Measurements from ENCODE around the gene PIK3C2A. TPM values are rescaled to one million over a fixed set of nuclear protein-coding genes. Genes with fewer than 3 reads are reported as not detected.
"Not testable (repeated sequence)": the region's sequence is repeated elsewhere in the genome, so short reads cannot be mapped to it uniquely, and the experiment has no call there.

PIK3C2A gene
- total RNA-seq, 4 donors from 2014 or later, result 8.8 to 21.0 (median 14.8) TPM

DNA sequence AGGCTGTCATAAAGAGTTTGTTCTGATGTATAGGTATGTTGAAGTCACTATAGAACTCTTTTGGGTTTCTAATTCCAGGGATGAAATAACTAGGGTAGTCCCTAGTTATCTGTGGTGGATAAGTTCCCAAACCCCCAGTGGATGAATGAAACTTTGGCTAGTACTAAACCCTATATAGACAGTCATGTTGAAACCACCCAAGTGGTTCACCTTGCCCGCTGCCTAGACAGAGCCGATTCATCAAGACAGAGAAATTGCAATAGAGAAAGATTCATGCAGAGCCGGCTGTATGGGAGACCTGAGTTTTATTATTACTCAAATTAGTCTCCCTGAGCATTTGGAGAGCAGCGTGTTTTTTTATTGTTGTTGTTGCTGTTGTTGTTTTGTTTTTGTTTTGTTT lies 44.9 kb upstream of the PIK3C2A start:
- no peaks in the 10 kb centered on the region for H3K4me1 ChIP-seq
- TF ChIP-seq, protein P1, sequence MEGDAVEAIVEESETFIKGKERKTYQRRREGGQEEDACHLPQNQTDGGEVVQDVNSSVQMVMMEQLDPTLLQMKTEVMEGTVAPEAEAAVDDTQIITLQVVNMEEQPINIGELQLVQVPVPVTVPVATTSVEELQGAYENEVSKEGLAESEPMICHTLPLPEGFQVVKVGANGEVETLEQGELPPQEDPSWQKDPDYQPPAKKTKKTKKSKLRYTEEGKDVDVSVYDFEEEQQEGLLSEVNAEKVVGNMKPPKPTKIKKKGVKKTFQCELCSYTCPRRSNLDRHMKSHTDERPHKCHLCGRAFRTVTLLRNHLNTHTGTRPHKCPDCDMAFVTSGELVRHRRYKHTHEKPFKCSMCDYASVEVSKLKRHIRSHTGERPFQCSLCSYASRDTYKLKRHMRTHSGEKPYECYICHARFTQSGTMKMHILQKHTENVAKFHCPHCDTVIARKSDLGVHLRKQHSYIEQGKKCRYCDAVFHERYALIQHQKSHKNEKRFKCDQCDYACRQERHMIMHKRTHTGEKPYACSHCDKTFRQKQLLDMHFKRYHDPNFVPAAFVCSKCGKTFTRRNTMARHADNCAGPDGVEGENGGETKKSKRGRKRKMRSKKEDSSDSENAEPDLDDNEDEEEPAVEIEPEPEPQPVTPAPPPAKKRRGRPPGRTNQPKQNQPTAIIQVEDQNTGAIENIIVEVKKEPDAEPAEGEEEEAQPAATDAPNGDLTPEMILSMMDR (IDR thresholded peaks at IDR 0.05 in 4 of 5, conservative IDR thresholded peaks at IDR 0.05 in 1 of 5), result no peak
- no peak for TF ChIP-seq POLR2A (IDR thresholded peaks at IDR 0.05)
- ATAC-seq (no peak), DNase-seq (no peak)
- no peak overlapping the region for H3K27ac ChIP-seq
- no peaks in the 10 kb centered on the region for H3K36me3 ChIP-seq
- no peaks in the 10 kb centered on the region for H3K9me3 ChIP-seq
- in situ Hi-C loops (cut with MboI; ENCODE audit: low sequenced_read_pairs in 4 of 4), result no loop called here
- intact Hi-C loops (cut with DNase I; ENCODE audit: low total_unique reads), result no loop called here
- H3K27me3 ChIP-seq, result no peaks in the 10 kb centered on the region
- no peak overlapping the region for H3K4me3 ChIP-seq

DNA sequence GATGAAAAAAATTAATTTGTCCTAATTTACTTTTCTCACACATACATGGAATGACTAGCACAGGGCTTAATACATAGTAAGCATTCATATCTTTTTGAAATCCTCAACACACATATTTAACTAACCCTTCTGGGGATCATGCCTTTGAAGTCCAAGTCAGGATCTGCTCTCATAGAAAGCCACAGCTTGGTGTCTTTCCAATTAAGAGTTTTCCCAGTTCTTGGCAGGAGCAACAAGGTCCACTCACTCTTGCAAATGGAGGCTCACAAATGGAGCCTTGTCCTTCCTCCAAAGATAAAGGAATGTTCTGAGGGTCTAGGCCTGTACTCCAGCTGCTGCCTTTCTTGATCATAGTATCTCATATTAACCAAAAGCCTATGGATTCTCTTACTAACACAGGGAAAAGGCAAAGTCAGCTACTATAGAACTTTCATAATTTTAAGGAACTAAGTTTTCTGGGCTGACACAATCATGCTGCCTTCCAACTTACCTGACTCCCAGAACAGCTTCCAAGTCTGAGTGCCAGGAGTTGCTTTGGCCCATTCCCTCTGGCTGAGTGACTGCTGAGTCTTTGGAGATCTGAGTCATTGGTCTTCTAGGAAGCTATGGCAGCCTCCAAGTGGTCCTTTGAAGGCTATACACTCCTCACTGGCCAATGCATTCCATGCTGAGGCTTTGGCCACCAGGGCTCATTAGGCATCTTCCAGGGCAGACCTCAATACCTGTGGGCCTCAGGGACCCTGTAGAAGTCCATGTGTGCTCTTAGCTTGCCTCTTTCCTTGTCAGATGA lies 43.0 kb upstream of the PIK3C2A start:
- no peaks in the 10 kb centered on the region for H3K9me3 ChIP-seq
- no peak overlapping the region for H3K27ac ChIP-seq
- in situ Hi-C loops (cut with MboI; ENCODE audit: low sequenced_read_pairs in 4 of 4) (no loop called here), intact Hi-C loops (cut with DNase I; ENCODE audit: low total_unique reads) (no loop called here)
- H3K27me3 ChIP-seq, result no peaks in the 10 kb centered on the region
- no peak overlapping the region for H3K4me3 ChIP-seq
- TF ChIP-seq POLR2A (IDR thresholded peaks at IDR 0.05), result no peak
- TF ChIP-seq, protein P1 (IDR thresholded peaks at IDR 0.05 in 4 of 5, conservative IDR thresholded peaks at IDR 0.05 in 1 of 5), result no peak
- DNase-seq (no peak), ATAC-seq (no peak)
- H3K36me3 ChIP-seq, result no peaks in the 10 kb centered on the region
- no peaks in the 10 kb centered on the region for H3K4me1 ChIP-seq

DNA sequence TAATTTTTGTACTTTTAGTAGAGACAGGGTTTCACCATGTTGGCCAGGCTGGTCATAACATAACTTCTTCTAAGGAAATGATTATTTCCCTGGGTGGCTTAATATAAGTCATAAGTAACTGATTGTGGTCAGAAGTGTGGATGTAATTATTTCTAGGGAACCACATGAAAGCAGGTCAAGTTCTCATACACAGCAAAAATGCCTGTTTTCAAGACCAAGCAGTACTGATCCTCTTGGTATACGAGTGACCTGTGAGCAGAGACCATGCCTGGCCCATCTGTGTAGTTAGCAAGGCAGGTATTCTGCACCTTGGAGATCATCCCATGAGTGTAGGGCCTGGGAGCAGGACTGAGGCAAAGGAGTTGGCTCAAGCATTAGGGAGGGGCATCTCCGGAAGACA lies 36.3 kb upstream of the PIK3C2A start:
- intact Hi-C loops (cut with DNase I; ENCODE audit: low total_unique reads), result no loop called here
- no peak for TF ChIP-seq POLR2A (IDR thresholded peaks at IDR 0.05)
- TF ChIP-seq, protein P1 (IDR thresholded peaks at IDR 0.05 in 4 of 5, conservative IDR thresholded peaks at IDR 0.05 in 1 of 5), result no peak
- Histone ChIP-seq H3K27me3 (no peaks in the 10 kb centered on the region), H3K9me3 (no peaks in the 10 kb centered on the region), H3K4me3 (no peak overlapping the region), H3K4me1 (no peaks in the 10 kb centered on the region), H3K27ac (no peak overlapping the region), H3K36me3 (no peaks in the 10 kb centered on the region)
- no peak for DNase-seq
- no peak for ATAC-seq
- in situ Hi-C loops (cut with MboI; ENCODE audit: low sequenced_read_pairs in 4 of 4), result loop anchor here in 2 of 4 donors (25.0 kb wide), 1 partner anchor 268 kb away; no protein-coding TSS in a partner anchor

DNA sequence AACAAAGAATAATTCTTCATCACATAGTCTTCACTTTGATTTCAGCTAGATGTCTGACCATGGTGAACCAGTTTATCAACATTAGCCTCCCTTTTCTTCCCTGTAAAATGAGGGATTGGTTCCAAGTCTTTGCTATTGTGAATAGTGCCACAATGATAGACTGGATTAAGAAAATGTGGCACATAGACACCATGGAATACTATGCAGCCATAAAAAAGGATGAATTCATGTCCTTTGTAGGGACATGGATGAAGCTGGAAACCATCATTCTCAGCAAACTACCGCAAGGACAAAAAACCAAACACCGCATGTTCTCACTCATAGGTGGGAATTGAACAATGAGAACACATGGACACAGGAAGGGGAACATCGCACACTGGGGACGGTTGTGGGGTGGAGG lies 35.2 kb upstream of the PIK3C2A start:
- not testable (repeated sequence) for ATAC-seq, H3K27me3 ChIP-seq
- in situ Hi-C loops (cut with MboI; ENCODE audit: low sequenced_read_pairs in 4 of 4), result loop anchor here in 2 of 4 donors (25.0 kb wide), 1 partner anchor 269 kb away; no protein-coding TSS in a partner anchor

DNA sequence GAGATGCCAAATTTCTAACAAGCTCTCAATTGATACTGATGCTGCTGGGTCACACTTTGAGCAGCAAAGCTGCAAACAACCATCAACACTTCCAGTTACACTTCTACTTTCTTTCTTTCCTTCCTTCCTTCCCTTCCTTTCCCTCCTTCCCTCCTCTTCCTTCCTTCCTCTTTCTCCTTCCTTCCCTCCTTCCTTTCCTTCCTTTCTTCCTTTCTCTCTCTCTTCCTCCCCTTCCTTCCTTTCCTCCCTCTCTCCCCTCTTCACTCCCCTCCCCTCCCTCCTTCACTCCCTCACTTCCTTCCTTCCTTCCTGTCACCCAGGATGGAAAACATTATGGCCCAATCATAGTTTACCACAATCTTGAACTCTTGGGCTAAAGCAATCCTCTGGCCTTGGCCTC lies 33.0 kb upstream of the PIK3C2A start:
- in situ Hi-C loops (cut with MboI; ENCODE audit: low sequenced_read_pairs in 4 of 4) (loop anchor here in 2 of 4 donors (25.0 kb wide), 1 partner anchor 272 kb away; no protein-coding TSS in a partner anchor), intact Hi-C loops (cut with DNase I; ENCODE audit: low total_unique reads) (no loop called here)
- no peaks in the 10 kb centered on the region for H3K27me3 ChIP-seq
- no peak for TF ChIP-seq POLR2A (IDR thresholded peaks at IDR 0.05)
- TF ChIP-seq, protein P1 (IDR thresholded peaks at IDR 0.05 in 4 of 5, conservative IDR thresholded peaks at IDR 0.05 in 1 of 5), result no peak
- no peaks in the 10 kb centered on the region for H3K36me3 ChIP-seq
- no peaks in the 10 kb centered on the region for H3K9me3 ChIP-seq
- no peak overlapping the region for H3K27ac ChIP-seq
- H3K4me3 ChIP-seq, result no peak overlapping the region
- ATAC-seq (no peak), DNase-seq (no peak)
- no peaks in the 10 kb centered on the region for H3K4me1 ChIP-seq

More for the DNA sequence above, 35.2 kb upstream of the PIK3C2A start:
- H3K27ac ChIP-seq; H3K9me3 ChIP-seq; DNase-seq; H3K36me3 ChIP-seq; H3K4me3 ChIP-seq; intact Hi-C loops (cut with DNase I; ENCODE audit: low total_unique reads); H3K4me1 ChIP-seq: not testable (repeated sequence)

DNA sequence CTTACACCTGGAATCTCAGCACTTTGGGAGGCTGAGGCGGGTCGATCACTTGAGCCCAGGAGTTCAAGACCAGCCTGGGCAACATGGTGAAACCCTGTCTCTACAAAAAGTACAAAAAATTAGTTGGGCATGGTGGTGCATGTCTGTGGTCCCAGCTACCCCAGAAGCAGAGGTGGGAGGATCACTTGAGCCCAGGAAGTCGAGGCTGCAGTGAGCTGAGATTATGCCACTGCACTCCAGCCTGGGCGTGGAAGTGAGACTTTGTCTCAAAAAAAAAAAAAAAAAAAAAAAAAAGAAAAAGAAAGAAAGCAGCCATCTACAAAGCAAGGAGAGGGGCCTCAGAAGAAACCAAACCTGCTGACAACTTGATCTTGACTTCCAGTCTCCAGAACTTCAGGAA lies 32.1 kb upstream of the PIK3C2A start:
- ATAC-seq, result not testable (repeated sequence)
- in situ Hi-C loops (cut with MboI; ENCODE audit: low sequenced_read_pairs in 4 of 4), result loop anchor here (10.0 to 25.0 kb wide), 3 partner anchors 255 to 285 kb away; no protein-coding TSS in a partner anchor

More for the DNA sequence above, 32.1 kb upstream of the PIK3C2A start:
- H3K27me3 ChIP-seq; H3K9me3 ChIP-seq; H3K36me3 ChIP-seq; H3K27ac ChIP-seq; H3K4me1 ChIP-seq; intact Hi-C loops (cut with DNase I; ENCODE audit: low total_unique reads); H3K4me3 ChIP-seq; DNase-seq: not testable (repeated sequence)

Measured in gastrocnemius medialis (tissue), 4 donors.